Ishikawa (cell line): Measurements from ENCODE around the gene EDDM13.

Experiments used
- CREB1 ChIP-seq: IDR thresholded peaks from 2 replicates; pipeline ENCODE4 v1.6.1; 2012; ENCODE audit warnings: low read depth
- EGR1 ChIP-seq: IDR thresholded peaks from 2 replicates; pipeline ENCODE4 v1.6.1; 2012
- FOXM1 ChIP-seq: IDR thresholded peaks from 2 replicates; pipeline ENCODE4 v1.6.1; 2012; ENCODE audit warnings: low read depth, borderline replicate concordance
- NFIC ChIP-seq: IDR thresholded peaks from 2 replicates; pipeline ENCODE4 v1.6.1; 2012
- RAD21 ChIP-seq: IDR thresholded peaks from 2 replicates; pipeline ENCODE4 v1.6.1; 2012; ENCODE audit warnings: low read depth
- TAF1 ChIP-seq: IDR thresholded peaks from 2 replicates; pipeline ENCODE4 v1.6.1; 2012; ENCODE audit warnings: low read depth, mild to moderate bottlenecking
- TCF12 ChIP-seq: IDR thresholded peaks from 2 replicates; pipeline ENCODE4 v1.6.1; 2012; ENCODE audit warnings: low read depth
- USF1 ChIP-seq: IDR thresholded peaks from 2 replicates; pipeline ENCODE4 v1.6.1; 2012
- YY1 ChIP-seq: IDR thresholded peaks from 2 replicates; pipeline ENCODE4 v1.6.1; 2012; ENCODE audit warnings: low read depth

The EDDM13 gene

GRCh38 chr19:56355517-56355916, 83.0 kb downstream of the EDDM13 start:
- TF ChIP-seq YY1 (no peak), TCF12 (no peak), NFIC (no peak), CREB1 (no peak)

GRCh38 chr19:56356944-56357343, 84.4 kb downstream of the EDDM13 start:
- TF ChIP-seq TAF1, result no peak
- TF ChIP-seq USF1, result no peak
- TF ChIP-seq CREB1, result no peak
- TF ChIP-seq FOXM1, result no peak
- TF ChIP-seq RAD21, result no peak
- no peak for TF ChIP-seq NFIC
- no peak for TF ChIP-seq YY1
- no peak for TF ChIP-seq EGR1
